Measurements from ENCODE around the gene AQP5.
A peak's percentile ranks its signal among the peaks of the same experiment; 100 is the strongest.

AQP5 gene

DNA sequence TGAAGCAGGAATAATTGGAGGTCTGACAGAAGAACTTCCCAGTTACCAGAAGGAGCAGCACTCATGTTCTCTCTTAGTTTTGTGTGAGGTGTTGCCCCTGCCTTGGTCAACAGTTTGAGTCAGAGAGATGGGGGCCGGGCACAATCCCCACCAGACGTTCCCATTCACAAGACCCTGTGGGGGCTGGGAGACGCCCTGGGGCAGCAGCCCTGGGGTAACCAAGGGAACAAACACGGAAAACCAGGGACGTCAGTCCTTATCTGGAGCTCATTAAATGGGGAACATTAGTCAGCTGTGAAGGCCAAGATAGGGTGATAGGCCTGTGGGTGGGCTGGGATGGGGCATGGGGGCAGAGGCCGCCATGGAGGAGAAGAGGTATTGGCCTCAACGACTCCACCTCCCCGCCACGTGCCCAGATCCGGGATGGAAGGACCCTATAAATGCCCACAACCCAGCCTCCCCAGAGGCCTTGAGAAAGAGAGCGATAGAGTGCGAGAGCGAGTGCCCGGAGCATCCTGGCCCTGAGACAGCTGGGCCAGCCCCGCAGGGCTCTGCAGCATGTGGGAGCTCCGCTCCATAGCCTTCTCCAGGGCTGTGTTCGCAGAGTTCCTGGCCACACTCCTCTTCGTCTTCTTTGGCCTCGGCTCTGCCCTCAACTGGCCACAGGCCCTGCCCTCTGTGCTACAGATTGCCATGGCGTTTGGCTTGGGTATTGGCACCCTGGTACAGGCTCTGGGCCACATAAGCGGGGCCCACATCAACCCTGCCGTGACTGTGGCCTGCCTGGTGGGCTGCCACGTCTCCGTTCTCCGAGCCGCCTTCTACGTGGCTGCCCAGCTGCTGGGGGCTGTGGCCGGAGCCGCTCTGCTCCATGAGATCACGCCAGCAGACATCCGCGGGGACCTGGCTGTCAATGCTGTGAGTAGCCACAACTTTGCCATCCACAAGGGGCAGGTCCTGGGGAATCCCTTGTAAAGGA is 11.1 kb upstream of the AQP5 start, which contains the start of gene AQP2:
Gene AQP2, plus strand, starts transcription at position 465 of the 979 bp plus-strand sequence. Its CDS starts 94 bp downstream, at position 559.
- Mint-ChIP-seq H3K36me3 (no peaks in the 10 kb centered on the region), H3K4me3 (no peak within 1 kb of the TSS), H3K27me3 (peaks cover 13% of the 10 kb centered on the region), H3K9me3 (no peaks in the 10 kb centered on the region), H3K4me1 (peaks cover 6% of the 10 kb centered on the region), H3K27ac (no peak within 1 kb of the TSS)
- ATAC-seq (ENCODE audit: low read depth) (no peak), DNase-seq (ENCODE audit: low spot score in 2 of 2) (no peak)

DNA sequence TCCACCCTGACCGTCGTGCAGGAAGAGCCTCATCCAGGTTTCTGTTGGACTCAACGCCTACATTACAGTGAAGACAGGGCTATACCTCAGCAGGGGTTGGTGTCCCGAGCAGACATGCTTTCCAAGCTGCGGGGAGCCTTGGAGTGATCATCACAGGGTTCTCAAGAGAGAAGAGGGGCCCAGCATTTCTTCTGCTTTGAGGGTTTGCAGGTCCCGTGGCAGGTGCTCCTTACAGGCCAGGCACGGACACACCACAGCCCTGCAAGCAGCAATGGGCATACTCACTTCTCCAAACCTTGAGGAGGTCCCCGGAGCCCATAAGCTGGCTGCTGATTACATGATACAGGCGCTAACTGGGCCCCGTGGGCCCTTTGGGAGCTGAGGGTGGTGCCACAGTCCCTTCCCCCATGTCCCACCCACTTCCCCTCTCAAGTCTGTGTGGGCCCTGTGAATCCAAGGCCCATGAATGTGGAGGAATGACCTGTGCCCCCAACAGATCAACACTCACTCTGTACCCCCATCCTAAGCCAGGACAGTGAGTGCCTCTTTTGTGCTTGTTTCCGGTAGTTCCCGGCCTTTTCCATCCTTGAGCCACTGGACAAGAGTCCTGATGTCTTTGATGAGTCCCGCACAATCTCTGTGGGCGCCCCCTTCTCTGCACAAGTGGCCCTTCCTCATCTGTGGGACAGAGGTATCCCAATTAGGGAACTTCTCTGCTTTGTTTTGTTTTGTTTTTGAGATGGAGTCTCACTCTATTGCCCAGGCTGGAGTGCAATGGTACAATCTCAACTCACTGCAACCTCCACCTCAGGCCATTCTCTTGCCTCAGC is 10.0 kb upstream of the AQP5 start:
- DNase-seq (ENCODE audit: low spot score in 2 of 2) = no peak
- no peak overlapping the region for H3K4me3 Mint-ChIP-seq
- H3K4me1 Mint-ChIP-seq = peaks cover 3% of the 10 kb centered on the region
- H3K27ac Mint-ChIP-seq = no peak overlapping the region
- no peaks in the 10 kb centered on the region for H3K9me3 Mint-ChIP-seq
- ATAC-seq (ENCODE audit: low read depth) = no peak
- peaks cover 15% of the 10 kb centered on the region for H3K27me3 Mint-ChIP-seq
- H3K36me3 Mint-ChIP-seq = no peaks in the 10 kb centered on the region

GRCh38 chr12:49952391-49953055 is 9.1 kb upstream of the AQP5 start:
- H3K36me3 Mint-ChIP-seq = no peaks in the 10 kb centered on the region
- no peak for ATAC-seq (ENCODE audit: low read depth)
- no peak overlapping the region for H3K27ac Mint-ChIP-seq
- no peak for DNase-seq (ENCODE audit: low spot score in 2 of 2)
- H3K27me3 Mint-ChIP-seq = peaks cover 20% of the 10 kb centered on the region
- no peak overlapping the region for H3K4me3 Mint-ChIP-seq
- peaks cover 3% of the 10 kb centered on the region for H3K4me1 Mint-ChIP-seq
- no peaks in the 10 kb centered on the region for H3K9me3 Mint-ChIP-seq

DNA sequence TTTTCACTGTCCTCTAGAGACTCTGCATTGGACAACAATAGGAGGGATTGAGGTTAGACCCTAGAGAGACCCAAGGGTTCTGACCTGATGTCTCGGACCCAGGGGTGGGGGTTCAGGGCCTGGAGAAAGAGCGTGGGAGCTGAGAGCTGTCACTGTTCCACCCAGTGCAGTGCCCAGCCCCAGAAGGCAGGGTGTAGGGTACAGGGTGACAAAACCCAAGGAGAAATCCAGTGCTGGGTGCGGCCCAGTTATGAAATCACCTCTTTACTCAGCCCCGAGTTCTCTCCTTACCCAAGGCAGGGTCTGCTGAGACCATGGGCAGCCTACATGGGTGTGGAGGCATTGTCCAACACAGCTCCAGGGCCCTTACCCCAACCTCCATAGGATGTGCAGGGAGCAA is 8.5 kb upstream of the AQP5 start:
- peaks cover 20% of the 10 kb centered on the region for H3K27me3 Mint-ChIP-seq
- no peaks in the 10 kb centered on the region for H3K36me3 Mint-ChIP-seq
- ATAC-seq (ENCODE audit: low read depth) = no peak
- no peak overlapping the region for H3K27ac Mint-ChIP-seq
- no peak for DNase-seq (ENCODE audit: low spot score in 2 of 2)
- peaks cover 3% of the 10 kb centered on the region for H3K4me1 Mint-ChIP-seq
- H3K9me3 Mint-ChIP-seq = no peaks in the 10 kb centered on the region
- no peak overlapping the region for H3K4me3 Mint-ChIP-seq

- no peak overlapping the region for H3K27ac Mint-ChIP-seq
- ATAC-seq (ENCODE audit: low read depth) (no peak), DNase-seq (ENCODE audit: low spot score in 2 of 2) (no peak)
- peaks cover 3% of the 10 kb centered on the region for H3K4me1 Mint-ChIP-seq
- H3K9me3 Mint-ChIP-seq = no peaks in the 10 kb centered on the region
- H3K27me3 Mint-ChIP-seq = peaks cover 16% of the 10 kb centered on the region
- H3K36me3 Mint-ChIP-seq = no peaks in the 10 kb centered on the region
- H3K4me3 Mint-ChIP-seq = no peak overlapping the region
These were observed 7.5 kb upstream of the AQP5 start for GRCh38 chr12:49953961-49954846.

DNA sequence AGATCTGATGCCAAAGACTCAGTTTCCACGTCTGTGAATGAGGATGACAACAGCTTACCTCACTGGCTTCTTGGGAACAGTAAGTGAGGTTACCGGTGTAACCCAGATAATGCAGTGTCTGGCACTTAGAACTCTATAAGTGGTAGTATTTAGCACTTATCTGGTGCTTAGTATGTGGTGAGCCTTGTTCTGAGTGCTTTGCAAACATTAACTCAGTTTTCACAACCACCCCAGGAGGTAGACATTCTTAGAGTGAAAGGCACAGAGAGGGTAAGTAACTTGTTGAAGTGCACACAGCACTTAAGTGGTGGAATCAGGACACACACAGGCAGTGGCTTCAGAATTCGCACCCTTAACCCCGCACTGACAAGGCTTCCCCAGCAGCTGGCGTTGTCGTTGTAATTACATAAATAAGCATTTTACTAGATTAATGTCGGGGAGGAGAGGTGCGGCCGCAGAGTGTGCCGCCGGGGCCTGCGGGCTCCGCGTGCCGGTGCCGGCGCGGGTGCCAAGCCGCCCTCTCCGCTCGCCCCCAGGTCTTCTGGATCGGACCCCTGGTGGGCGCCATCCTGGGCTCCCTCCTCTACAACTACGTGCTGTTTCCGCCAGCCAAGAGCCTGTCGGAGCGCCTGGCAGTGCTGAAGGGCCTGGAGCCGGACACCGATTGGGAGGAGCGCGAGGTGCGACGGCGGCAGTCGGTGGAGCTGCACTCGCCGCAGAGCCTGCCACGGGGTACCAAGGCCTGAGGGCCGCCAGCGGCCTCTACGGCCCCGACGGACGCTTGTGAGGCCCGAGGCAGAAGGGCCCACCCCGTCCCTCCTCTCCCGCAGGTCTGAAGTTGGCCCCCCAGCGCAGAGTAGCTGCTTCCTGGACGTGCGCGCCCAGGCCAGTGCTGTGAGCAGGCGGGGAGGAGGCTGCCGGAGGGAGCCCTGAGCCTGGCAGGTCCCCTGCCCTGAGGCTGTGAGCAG is 6.5 kb upstream of the AQP5 start:
- Mint-ChIP-seq H3K27ac (no peak overlapping the region), H3K36me3 (no peaks in the 10 kb centered on the region), H3K9me3 (no peaks in the 10 kb centered on the region), H3K27me3 (peaks cover 19% of the 10 kb centered on the region), H3K4me3 (no peak overlapping the region), H3K4me1 (peaks cover 3% of the 10 kb centered on the region)
- ATAC-seq (ENCODE audit: low read depth) = no peak
- DNase-seq (ENCODE audit: low spot score in 2 of 2) = no peak

GRCh38 chr12:49955899-49956662 is 5.6 kb upstream of the AQP5 start:
- Mint-ChIP-seq H3K4me1 (peaks cover 7% of the 10 kb centered on the region), H3K4me3 (no peak overlapping the region), H3K9me3 (no peaks in the 10 kb centered on the region), H3K27ac (no peak overlapping the region), H3K27me3 (peaks cover 25% of the 10 kb centered on the region), H3K36me3 (no peaks in the 10 kb centered on the region)
- DNase-seq (ENCODE audit: low spot score in 2 of 2) (no peak), ATAC-seq (ENCODE audit: low read depth) (no peak)

GRCh38 chr12:49956663-49957569 is 4.8 kb upstream of the AQP5 start:
- DNase-seq (ENCODE audit: low spot score in 2 of 2) (no peak), ATAC-seq (ENCODE audit: low read depth) (no peak)
- H3K27ac Mint-ChIP-seq = no peak overlapping the region
- H3K36me3 Mint-ChIP-seq = no peaks in the 10 kb centered on the region
- H3K9me3 Mint-ChIP-seq = no peaks in the 10 kb centered on the region
- H3K4me1 Mint-ChIP-seq = peaks cover 5% of the 10 kb centered on the region
- H3K27me3 Mint-ChIP-seq = peaks cover 25% of the 10 kb centered on the region
- no peak overlapping the region for H3K4me3 Mint-ChIP-seq

DNA sequence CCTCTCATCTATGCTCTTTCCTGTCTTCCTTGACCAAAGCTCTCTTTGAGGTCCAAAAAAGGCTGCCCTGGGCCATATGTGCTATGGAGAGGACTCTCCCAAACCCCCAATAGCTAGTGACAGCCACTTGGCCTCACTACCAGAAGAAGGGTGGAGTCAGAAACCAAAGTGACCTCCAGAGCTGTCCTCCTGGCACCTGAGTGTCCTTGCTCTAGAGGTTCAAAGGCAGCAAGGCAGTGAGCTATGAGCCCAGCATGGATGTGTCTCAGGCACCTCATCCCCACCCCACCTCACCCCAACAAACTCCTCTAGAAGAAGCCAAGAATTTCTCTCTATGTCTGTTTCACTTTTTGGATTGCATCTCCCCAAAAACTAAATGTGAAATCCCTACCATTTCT is 4.1 kb upstream of the AQP5 start:
- peaks cover 27% of the 10 kb centered on the region for H3K27me3 Mint-ChIP-seq
- H3K36me3 Mint-ChIP-seq = no peaks in the 10 kb centered on the region
- no peak overlapping the region for H3K27ac Mint-ChIP-seq
- no peak for ATAC-seq (ENCODE audit: low read depth)
- no peak for DNase-seq (ENCODE audit: low spot score in 2 of 2)
- H3K9me3 Mint-ChIP-seq = no peaks in the 10 kb centered on the region
- peaks cover 7% of the 10 kb centered on the region for H3K4me1 Mint-ChIP-seq
- H3K4me3 Mint-ChIP-seq = no peak overlapping the region

DNA sequence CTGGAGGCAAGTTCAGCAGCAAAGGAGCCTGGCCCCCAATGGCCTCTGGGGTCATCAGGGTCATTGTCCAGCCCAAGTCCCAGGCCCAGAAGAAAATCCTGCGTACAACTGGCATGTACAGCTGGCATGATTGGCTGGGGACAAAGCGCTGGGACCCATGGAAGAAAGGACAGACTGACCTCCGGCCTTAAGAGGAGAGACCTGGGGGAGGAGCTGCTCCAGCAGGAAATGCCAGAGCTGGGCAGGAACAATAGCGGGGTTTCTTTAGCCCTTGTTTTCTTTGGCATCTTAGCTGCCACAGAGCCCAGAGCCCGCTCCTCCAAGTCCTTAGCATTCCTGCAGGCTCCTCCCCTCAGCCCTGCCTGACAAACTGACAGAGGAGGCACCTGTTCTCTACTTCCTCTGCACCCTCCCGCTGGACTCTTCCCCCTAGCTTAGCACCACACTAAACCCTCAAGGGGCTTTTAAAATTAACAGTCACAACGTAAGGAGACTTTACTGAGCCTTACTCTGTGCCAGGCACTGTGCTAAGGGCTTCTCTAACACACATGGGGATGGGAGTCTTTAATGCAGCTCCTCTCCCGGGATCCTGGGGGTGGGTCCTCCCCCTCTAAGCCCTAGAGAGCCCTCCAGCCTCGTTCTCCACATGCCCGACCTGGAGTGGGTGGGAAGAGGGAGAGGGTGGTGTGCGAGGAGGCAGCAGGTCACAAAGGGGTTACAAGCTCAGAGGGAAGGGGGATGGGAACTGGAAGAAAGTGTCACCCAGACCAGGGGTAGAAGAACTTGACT is 1.8 kb upstream of the AQP5 start:
- Mint-ChIP-seq H3K36me3 (no peaks in the 10 kb centered on the region), H3K4me3 (peak overlapping the region; percentile 56), H3K9me3 (no peaks in the 10 kb centered on the region), H3K4me1 (peaks cover 8% of the 10 kb centered on the region), H3K27ac (no peak overlapping the region), H3K27me3 (peaks cover 32% of the 10 kb centered on the region)
- ATAC-seq (ENCODE audit: low read depth) (peak; percentile 29), DNase-seq (ENCODE audit: low spot score in 2 of 2) (no peak)
